Liver (tissue), 9 donors: ENCODE results near the gene CALY. TPM values are rescaled to one million over a fixed set of nuclear protein-coding genes. Genes with fewer than 3 reads are reported as not detected.

Source experiments
- DNase-seq: peaks from one replicate; pipeline ENCODE4 v3.0.0-alpha.2; 2017; ENCODE audit warnings: low spot score
- H3K27ac ChIP-seq, 2 donors: one replicate each; pipeline ENCODE4 v1.7.0; 2013; ENCODE audit warnings: inconsistent platforms in 2 of 2, low read length in 2 of 2, control low read depth in 1 of 2, low read depth in 1 of 2, mild to moderate bottlenecking in 1 of 2
- H3K27me3 ChIP-seq, 4 donors: one replicate each; pipeline versions ENCODE4 v1.6.1 to v1.7.0; 2013; ENCODE audit warnings: low read length in 3 of 4, inconsistent platforms in 1 of 4, mild to moderate bottlenecking in 1 of 4, moderate library complexity in 1 of 4; ENCODE audit not compliant: control insufficient read depth in 4 of 4, insufficient read depth in 4 of 4
- H3K36me3 ChIP-seq, 4 donors: one replicate each; pipeline versions ENCODE4 v1.6.1 to v1.7.0; 2013; ENCODE audit warnings: low read length in 3 of 4, mild to moderate bottlenecking in 3 of 4, low read depth in 1 of 4, moderate library complexity in 1 of 4; ENCODE audit not compliant: control insufficient read depth in 4 of 4, insufficient read depth in 3 of 4
- H3K4me1 ChIP-seq, 4 donors: one replicate each; pipeline versions ENCODE4 v1.6.1 to v1.7.0; 2013; ENCODE audit warnings: low read length in 3 of 4, mild to moderate bottlenecking in 3 of 4, moderate library complexity in 1 of 4; ENCODE audit not compliant: control insufficient read depth in 4 of 4, insufficient read depth in 4 of 4
- H3K4me3 ChIP-seq, 3 donors: one replicate each; pipeline versions ENCODE4 v1.6.1 to v1.7.0; 2013; ENCODE audit warnings: low read length in 3 of 3, control low read depth in 1 of 3, low read depth in 1 of 3, mild to moderate bottlenecking in 1 of 3
- H3K9ac ChIP-seq, 2 donors: one replicate each; pipeline ENCODE4 v1.7.0; 2013; ENCODE audit warnings: low read length in 2 of 2, mild to moderate bottlenecking in 2 of 2, moderate library complexity in 2 of 2, control low read depth in 1 of 2, low read depth in 1 of 2
- H3K9me3 ChIP-seq, 4 donors: one replicate each; pipeline versions ENCODE4 v1.6.1 to v1.7.0; 2013; ENCODE audit warnings: low read length in 3 of 4; ENCODE audit not compliant: control insufficient read depth in 4 of 4
- ATF3 ChIP-seq: IDR thresholded peaks from 2 replicates; pipeline ENCODE4 v1.6.1; 2016; ENCODE audit warnings: antibody characterized with exemption
- CTCF ChIP-seq: fragments of 150-350 bp; IDR thresholded peaks from 2 replicates; pipeline ENCODE4 v1.5.1; 2017; ENCODE audit warnings: improper control_type of control experiment, low read depth, low read length; ENCODE audit not compliant: missing input control
- HNF4G ChIP-seq: IDR thresholded peaks from 2 replicates; pipeline ENCODE4 v1.6.1; 2016; ENCODE audit warnings: antibody characterized with exemption
- RAD21 ChIP-seq, 2 donors: IDR thresholded peaks; 2 replicates each; pipeline ENCODE4 v1.6.1; 2016; ENCODE audit warnings: antibody characterized with exemption in 2 of 2, mild to moderate bottlenecking in 2 of 2
- RXRA ChIP-seq, 2 donors: IDR thresholded peaks; 2 replicates each; pipeline ENCODE4 v1.6.1; 2017 to 2018; ENCODE audit warnings: antibody characterized with exemption in 2 of 2, mild to moderate bottlenecking in 1 of 2
- TAF1 ChIP-seq: conservative IDR thresholded peaks from 2 replicates; pipeline ENCODE4 v1.6.1; 2016; ENCODE audit warnings: antibody characterized with exemption, mild to moderate bottlenecking
- WGBS: extraction: QIAGEN DNeasy Blood & Tissue Kit; methylation state at CpG from one replicate; pipeline ENCODE4 v1.1.7; 2013; 5-methylcytosine and 5-hydroxymethylcytosine counted together
- polyA plus RNA-seq, 2 donors: library from polyadenylated mRNA; stranded (reverse) in 1 of 2; unstranded in 1 of 2; fragments of 200-250 nt in 1 of 2; fragments of >200 nt in 1 of 2; fragmentation: Nextera tagmentation in 1 of 2; extraction: Ambion mirVana in 1 of 2; gene quantifications; one replicate each; pipeline versions ENCODE4 v1.2.1 to v1.2.3, GENCODE V29; 2013 to 2015
- total RNA-seq, 2 donors: library from RNA; depleted of rRNA; stranded (reverse); fragments of >200 nt; gene quantifications; one replicate each; pipeline ENCODE4 v1.2.3, GENCODE V29; 2014
- TF ChIP-seq, protein P1 (sequence below): IDR thresholded peaks from 2 replicates; pipeline ENCODE4 v1.6.1; 2016; ENCODE audit warnings: antibody characterized with exemption
- TF ChIP-seq, protein P2 (sequence below): IDR thresholded peaks from 2 replicates; pipeline ENCODE4 v1.6.1; 2016; ENCODE audit warnings: antibody characterized with exemption
- donor health status: healthy.
- donor health status: healthy.
- donor health status: healthy.
- donor health status: healthy.
- donor health status: healthy.

The CALY gene
- total and polyA plus RNA-seq, 4 donors = 0.07 TPM; not detected in 3

DNA sequence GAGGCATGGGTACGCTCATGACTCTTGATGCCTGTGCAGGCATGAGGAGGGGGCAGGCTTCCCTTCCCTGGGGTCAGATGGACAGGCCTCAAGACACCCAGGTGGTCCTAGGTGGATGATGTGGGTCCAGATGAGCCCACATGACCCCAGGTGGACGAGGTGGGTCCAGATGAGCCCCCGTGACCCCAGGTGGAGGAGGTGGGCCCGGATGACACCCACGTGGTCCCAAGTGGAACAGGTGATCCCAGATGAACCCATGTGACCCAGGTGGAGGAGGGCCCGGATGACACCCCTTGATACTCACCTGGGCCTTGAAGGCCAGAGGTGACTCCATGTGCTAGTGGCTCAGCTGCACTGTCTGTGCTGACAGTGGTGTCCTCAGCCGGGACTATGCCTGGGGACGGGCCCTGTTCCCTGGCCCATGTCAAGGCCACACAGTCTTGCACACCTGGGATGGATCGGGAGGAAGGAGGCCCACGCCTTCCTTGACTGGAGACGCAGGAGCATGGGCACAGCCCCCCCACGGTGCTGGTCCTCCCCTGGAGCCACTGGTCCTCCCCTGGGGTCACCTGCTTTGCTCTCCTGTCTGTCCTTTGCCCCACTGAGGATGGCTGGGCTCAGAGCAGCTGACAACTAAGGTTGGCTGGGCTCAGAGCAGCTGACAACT, 13.7 kb upstream of the CALY start:
- TF ChIP-seq RAD21 (IDR thresholded peaks at IDR 0.05) (no peak), HNF4G (no peak), RXRA (IDR thresholded peaks at IDR 0.05) (peak in 1 of 2 donors; percentile 84)
- peaks cover 0 to 2% (median 0%) of the 10 kb centered on the region in 4 donors for H3K36me3 ChIP-seq
- WGBS = 47% methylated on average over 12 of the region's 12 CpGs
- H3K9ac ChIP-seq = no peak overlapping the region
- H3K4me3 ChIP-seq = no peak overlapping the region
- H3K27ac ChIP-seq = peak overlapping the region; percentile 60 to 73
- H3K9me3 ChIP-seq = no peaks in the 10 kb centered on the region
- peaks cover 24 to 84% (median 71%) of the 10 kb centered on the region in 4 donors for H3K4me1 ChIP-seq
- H3K27me3 ChIP-seq = no peaks in the 10 kb centered on the region
- DNase-seq = no peak

GRCh38 chr10:133349577-133350011, 12.9 kb upstream of the CALY start:
- H3K4me1 ChIP-seq = peaks cover 24 to 76% (median 62%) of the 10 kb centered on the region in 4 donors
- no peak for DNase-seq

More at GRCh38 chr10:133349577-133350011, 12.9 kb upstream of the CALY start:
- Histone ChIP-seq H3K4me3 (no peak overlapping the region), H3K27ac (peak overlapping the region in 1 of 2 donors; percentile 60), H3K36me3 (no peaks in the 10 kb centered on the region), H3K27me3 (no peaks in the 10 kb centered on the region), H3K9ac (no peak overlapping the region), H3K9me3 (no peaks in the 10 kb centered on the region)
- WGBS = 82% methylated on average over 9 of the region's 9 CpGs
- TF ChIP-seq ATF3 = no peak
- TF ChIP-seq TAF1 = no peak
- TF ChIP-seq CTCF = no peak
- TF ChIP-seq, protein P1, sequence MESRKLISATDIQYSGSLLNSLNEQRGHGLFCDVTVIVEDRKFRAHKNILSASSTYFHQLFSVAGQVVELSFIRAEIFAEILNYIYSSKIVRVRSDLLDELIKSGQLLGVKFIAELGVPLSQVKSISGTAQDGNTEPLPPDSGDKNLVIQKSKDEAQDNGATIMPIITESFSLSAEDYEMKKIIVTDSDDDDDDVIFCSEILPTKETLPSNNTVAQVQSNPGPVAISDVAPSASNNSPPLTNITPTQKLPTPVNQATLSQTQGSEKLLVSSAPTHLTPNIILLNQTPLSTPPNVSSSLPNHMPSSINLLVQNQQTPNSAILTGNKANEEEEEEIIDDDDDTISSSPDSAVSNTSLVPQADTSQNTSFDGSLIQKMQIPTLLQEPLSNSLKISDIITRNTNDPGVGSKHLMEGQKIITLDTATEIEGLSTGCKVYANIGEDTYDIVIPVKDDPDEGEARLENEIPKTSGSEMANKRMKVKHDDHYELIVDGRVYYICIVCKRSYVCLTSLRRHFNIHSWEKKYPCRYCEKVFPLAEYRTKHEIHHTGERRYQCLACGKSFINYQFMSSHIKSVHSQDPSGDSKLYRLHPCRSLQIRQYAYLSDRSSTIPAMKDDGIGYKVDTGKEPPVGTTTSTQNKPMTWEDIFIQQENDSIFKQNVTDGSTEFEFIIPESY = no peak
- TF ChIP-seq, protein P2, sequence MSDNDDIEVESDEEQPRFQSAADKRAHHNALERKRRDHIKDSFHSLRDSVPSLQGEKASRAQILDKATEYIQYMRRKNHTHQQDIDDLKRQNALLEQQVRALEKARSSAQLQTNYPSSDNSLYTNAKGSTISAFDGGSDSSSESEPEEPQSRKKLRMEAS = no peak
